ENCODE results near the gene INPP5J.
"Not testable (repeated sequence)": the region's sequence is repeated elsewhere in the genome, so short reads cannot be mapped to it uniquely, and the experiment has no call there.

INPP5J gene

GRCh38 chr22:31170971-31171370, 48.2 kb downstream of the INPP5J start:
- TF ChIP-seq CTCF (IDR thresholded peaks at IDR 0.05; ENCODE audit: extremely low read depth, insufficient read depth, missing control alignments), result no peak
- no peak for DNase-seq (ENCODE audit: low spot score)
- in situ Hi-C loops (cut with MboI; ENCODE audit: low pct_unique_long_range_greater_than_20kb, low sequenced_read_pairs, unreplicated experiment), result no loop called here

GRCh38 chr22:31171734-31172133, 49.0 kb downstream of the INPP5J start:
- in situ Hi-C loops (cut with MboI; ENCODE audit: low pct_unique_long_range_greater_than_20kb, low sequenced_read_pairs, unreplicated experiment); DNase-seq (ENCODE audit: low spot score): not testable (repeated sequence)

- DNase-seq (ENCODE audit: low spot score), result no peak
- in situ Hi-C loops (cut with MboI; ENCODE audit: low pct_unique_long_range_greater_than_20kb, low sequenced_read_pairs, unreplicated experiment), result no loop called here
Observed at GRCh38 chr22:31173386-31174145, 50.8 kb downstream of the INPP5J start.

GRCh38 chr22:31176923-31177322, 54.2 kb downstream of the INPP5J start:
- DNase-seq (ENCODE audit: low spot score), result no peak
- in situ Hi-C loops (cut with MboI; ENCODE audit: low pct_unique_long_range_greater_than_20kb, low sequenced_read_pairs, unreplicated experiment), result no loop called here
- TF ChIP-seq CTCF (IDR thresholded peaks at IDR 0.05; ENCODE audit: extremely low read depth, insufficient read depth, missing control alignments), result no peak

More at GRCh38 chr22:31173386-31174145, 50.8 kb downstream of the INPP5J start:
- no peak for TF ChIP-seq CTCF (IDR thresholded peaks at IDR 0.05; ENCODE audit: extremely low read depth, insufficient read depth, missing control alignments)

- in situ Hi-C loops (cut with MboI; ENCODE audit: low pct_unique_long_range_greater_than_20kb, low sequenced_read_pairs, unreplicated experiment), result no loop called here
- no peak for DNase-seq (ENCODE audit: low spot score)
- TF ChIP-seq CTCF (IDR thresholded peaks at IDR 0.05; ENCODE audit: extremely low read depth, insufficient read depth, missing control alignments), result no peak
Observed at GRCh38 chr22:31177420-31178162, 54.8 kb downstream of the INPP5J start.

- TF ChIP-seq CTCF (IDR thresholded peaks at IDR 0.05; ENCODE audit: extremely low read depth, insufficient read depth, missing control alignments), result no peak
- in situ Hi-C loops (cut with MboI; ENCODE audit: low pct_unique_long_range_greater_than_20kb, low sequenced_read_pairs, unreplicated experiment), result no loop called here
- no peak for DNase-seq (ENCODE audit: low spot score)
Observed at GRCh38 chr22:31178859-31179258, 56.1 kb downstream of the INPP5J start.

GRCh38 chr22:31179345-31179744, 56.6 kb downstream of the INPP5J start:
- in situ Hi-C loops (cut with MboI; ENCODE audit: low pct_unique_long_range_greater_than_20kb, low sequenced_read_pairs, unreplicated experiment), result no loop called here
- no peak for DNase-seq (ENCODE audit: low spot score)
- no peak for TF ChIP-seq CTCF (IDR thresholded peaks at IDR 0.05; ENCODE audit: extremely low read depth, insufficient read depth, missing control alignments)

Data from GM13977 (cell line).